ENCODE results near the gene SPEM1. TPM values are rescaled to one million over a fixed set of nuclear protein-coding genes. Genes with fewer than 3 reads are reported as not detected.
"Not testable (repeated sequence)": the region's sequence is repeated elsewhere in the genome, so short reads cannot be mapped to it uniquely, and the experiment has no call there.

SPEM1 gene
- total RNA-seq, 2 donors from 2014 or later = not detected

DNA sequence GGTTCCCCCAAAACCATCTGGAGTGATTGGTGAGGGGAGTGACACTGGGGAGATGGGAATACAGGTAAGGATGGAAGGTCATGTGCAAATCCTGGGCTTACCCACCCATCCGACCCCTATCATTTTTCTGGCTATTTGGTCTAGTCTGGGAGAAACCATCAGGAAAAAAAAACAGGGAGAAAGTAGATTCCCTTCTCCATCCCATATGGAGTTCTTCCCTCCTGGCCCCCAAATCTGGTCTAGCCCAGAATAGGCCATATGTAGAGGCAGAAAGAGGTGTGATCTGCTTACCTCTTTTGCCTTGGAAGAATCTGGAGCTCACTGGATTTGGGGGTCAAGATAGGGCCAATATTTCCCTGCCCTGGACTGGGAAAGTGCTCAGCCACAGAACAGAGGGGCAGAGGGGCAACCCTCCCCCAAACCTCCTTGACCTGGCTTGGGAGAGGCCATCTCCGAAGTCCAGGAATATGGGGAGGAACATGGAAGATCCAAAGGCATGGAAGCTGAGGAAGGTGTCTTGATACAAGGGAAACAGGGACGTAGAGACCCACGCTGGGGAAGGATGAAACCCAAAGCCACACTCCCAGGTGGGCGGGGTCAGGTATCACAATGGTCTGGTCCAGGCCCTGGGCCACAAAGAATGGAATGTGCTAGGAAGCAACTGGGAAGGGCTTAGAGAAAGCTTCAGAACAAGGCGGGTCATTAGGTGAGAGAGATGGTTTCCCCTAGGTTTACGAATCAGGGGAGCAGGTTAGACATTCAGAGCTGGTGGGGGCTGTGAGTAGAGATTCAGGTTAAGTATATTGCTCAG, 40.9 kb downstream of the SPEM1 start:
- ATAC-seq (no peak), DNase-seq (no peak)
- intact Hi-C loops (cut with DNase I, micrococcal nuclease) = no loop called here

DNA sequence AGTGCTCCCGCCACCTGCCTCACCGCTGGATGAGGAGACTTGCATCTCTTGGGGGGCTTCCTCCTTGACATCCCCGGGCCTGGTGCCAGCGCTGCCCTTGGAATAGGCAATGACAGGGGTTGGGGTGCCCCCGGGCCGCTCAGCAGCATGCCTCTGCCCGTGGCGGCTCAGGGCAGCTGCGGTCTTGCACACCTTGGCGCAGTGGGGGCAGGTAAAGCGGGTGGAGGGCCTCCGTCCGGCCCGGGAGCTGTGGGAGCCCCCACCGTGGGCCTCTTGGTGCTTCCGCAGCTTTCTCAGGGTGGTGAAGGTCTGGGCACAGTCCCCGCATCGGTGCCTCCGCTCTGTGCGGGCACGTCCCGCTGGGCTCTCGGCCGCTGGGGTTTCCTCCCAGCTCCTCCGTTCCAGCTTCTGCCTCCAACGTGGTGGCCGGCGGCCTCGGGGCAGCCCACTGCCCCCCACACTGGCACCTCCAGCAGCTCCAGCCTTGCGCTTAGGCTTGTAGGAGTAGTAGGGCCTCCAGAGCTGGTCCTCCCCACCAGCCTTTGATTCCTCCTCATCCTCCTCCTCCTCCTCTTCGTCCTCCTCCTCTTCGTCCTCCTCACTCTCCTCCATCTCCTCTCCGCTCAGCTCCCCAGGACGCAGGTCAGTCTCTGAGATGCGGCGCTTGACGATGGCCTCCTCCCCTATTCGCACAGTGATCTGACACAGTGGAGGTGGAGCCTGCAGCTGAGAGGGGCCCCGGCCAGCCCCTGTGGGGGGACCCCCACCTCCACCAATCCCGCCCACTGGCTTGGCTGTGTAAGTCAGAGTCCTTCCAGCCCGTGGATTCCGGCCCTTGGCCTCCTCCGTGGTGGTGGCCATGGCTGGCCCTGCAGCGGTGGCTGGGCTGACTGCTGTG, 42.6 kb downstream of the SPEM1 start:
- peak; percentile 7 for ATAC-seq
- intact Hi-C loops (cut with DNase I, micrococcal nuclease) = no loop called here
- no peak for DNase-seq

DNA sequence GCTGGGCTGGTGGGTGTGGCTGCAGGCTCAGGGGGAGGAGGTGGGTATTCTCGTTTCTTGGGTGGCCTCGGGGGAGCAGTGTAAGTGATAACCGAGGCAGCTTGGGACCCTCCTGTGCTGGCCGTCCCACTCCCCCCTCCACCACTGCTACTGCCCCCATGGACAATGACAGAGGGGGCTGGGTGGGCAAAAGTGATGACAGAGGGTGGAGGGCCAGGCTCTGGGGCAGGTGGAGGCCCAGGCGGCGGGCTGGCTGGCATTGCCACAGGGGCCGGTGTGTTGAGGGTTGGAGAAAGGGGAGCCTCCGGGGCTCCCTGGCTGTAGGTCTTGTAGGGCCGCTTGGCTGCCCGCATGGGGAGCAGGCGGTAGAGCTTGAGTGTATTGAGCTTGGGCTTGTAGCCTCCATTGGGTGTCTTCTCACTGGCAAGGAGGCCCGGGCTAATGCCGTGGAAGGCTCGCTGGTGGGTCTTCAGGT, 43.3 kb downstream of the SPEM1 start:
- DNase-seq (no peak), ATAC-seq (peak; percentile 6)
- intact Hi-C loops (cut with DNase I, micrococcal nuclease) = no loop called here

GRCh38 chr17:7464081-7464480, 44.0 kb downstream of the SPEM1 start:
- no peak for DNase-seq
- intact Hi-C loops (cut with DNase I, micrococcal nuclease) = no loop called here
- no peak for ATAC-seq

- DNase-seq (no peak), ATAC-seq (no peak)
- intact Hi-C loops (cut with DNase I, micrococcal nuclease) = no loop called here
These were observed 45.6 kb downstream of the SPEM1 start for GRCh38 chr17:7465597-7466275.

- no peak for ATAC-seq
- intact Hi-C loops (cut with DNase I, micrococcal nuclease) = no loop called here
- DNase-seq = no peak
These were observed 46.2 kb downstream of the SPEM1 start for GRCh38 chr17:7466318-7466638.

GRCh38 chr17:7466639-7467341, 46.7 kb downstream of the SPEM1 start:
- ATAC-seq (no peak), DNase-seq (no peak)
- intact Hi-C loops (cut with DNase I, micrococcal nuclease) = no loop called here

- intact Hi-C loops (cut with DNase I, micrococcal nuclease) = no loop called here
- no peak for DNase-seq
- no peak for ATAC-seq
These were observed 47.4 kb downstream of the SPEM1 start for GRCh38 chr17:7467498-7467897.

- no peak for DNase-seq
- no peak for ATAC-seq
- intact Hi-C loops (cut with DNase I, micrococcal nuclease) = no loop called here
These were observed 48.2 kb downstream of the SPEM1 start for GRCh38 chr17:7468290-7468689.

- DNase-seq (no peak), ATAC-seq (no peak)
- intact Hi-C loops (cut with DNase I, micrococcal nuclease) = no loop called here
These were observed 48.8 kb downstream of the SPEM1 start for GRCh38 chr17:7468804-7469389.

DNA sequence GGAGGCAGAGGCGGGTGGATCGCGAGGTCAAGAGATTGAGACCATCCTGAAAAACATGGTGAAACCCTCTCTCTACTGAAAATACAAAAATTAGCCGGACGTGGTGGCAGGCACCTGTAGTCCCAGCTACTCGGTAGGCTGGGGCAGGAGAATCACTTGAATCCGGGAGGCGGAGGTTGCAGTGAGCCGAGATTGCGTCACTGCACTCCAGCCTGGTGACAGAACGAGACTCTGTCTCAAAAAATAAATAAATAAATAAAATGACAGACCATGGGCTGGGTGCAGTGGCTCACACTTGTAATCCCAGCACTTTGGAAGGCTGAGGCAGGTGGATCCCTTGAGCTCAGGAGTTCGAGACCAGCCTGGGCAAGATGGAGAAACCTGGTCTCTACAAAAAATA, 49.7 kb downstream of the SPEM1 start:
- DNase-seq; intact Hi-C loops (cut with DNase I, micrococcal nuclease); ATAC-seq: not testable (repeated sequence)

DNA sequence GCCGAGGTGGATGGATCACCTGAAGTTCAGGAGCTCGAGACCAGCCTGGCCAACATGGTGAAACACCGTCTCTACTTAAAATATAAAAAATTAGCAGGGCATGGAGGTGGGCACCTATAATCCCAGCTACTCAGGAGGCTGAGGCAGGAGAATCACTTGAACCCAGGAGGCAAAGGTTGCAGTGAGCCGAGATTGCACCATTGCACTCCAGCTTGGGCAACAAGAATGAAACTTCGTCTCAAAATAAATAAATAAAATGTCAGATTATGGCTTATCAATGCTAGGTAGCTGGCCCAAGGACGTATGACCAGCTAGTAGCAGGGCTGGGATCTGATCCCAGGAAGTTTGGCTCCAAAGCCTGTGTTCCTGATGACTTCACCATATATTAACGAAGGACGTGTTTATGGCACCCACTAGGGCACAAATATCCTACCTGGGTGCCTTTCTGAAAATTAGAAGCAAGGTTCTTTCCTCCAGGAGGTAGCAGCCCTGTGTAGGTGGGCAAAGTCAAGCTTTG, 50.4 kb downstream of the SPEM1 start:
- intact Hi-C loops (cut with DNase I, micrococcal nuclease); DNase-seq; ATAC-seq: not testable (repeated sequence)

Other genes with a start within 250 kb of the SPEM1 start
- gene ASGR1, start 241.0 kb upstream of the SPEM1 start, total RNA-seq = under 1 TPM; 0.37 to 0.42 TPM
- 1 to 10 TPM; 4.0 to 7.3 TPM for gene DLG4, start 200.5 kb upstream of the SPEM1 start, total RNA-seq
- gene ACADVL, start 200.4 kb upstream of the SPEM1 start, total RNA-seq = 1,000 to 10,000 TPM in 1 of 2 donors, 100 to 1,000 TPM in 1; 784 to 1,134 TPM
- 10 to 100 TPM; 30.9 to 34.9 TPM for gene DVL2, start 185.8 kb upstream of the SPEM1 start, total RNA-seq
- 10 to 100 TPM; 33.9 to 44.1 TPM for gene PHF23, start 180.9 kb upstream of the SPEM1 start, total RNA-seq
- 100 to 1,000 TPM; 431 to 505 TPM for gene GABARAP, start 177.9 kb upstream of the SPEM1 start, total RNA-seq
- gene CTDNEP1, start 168.6 kb upstream of the SPEM1 start, total RNA-seq = 100 to 1,000 TPM; 108 to 117 TPM
- gene ELP5, start 168.1 kb upstream of the SPEM1 start, total RNA-seq = 10 to 100 TPM; 42.4 to 55.4 TPM
- 1,000 to 10,000 TPM in 1 of 2 donors, 100 to 1,000 TPM in 1; 997 to 1,004 TPM for gene CLDN7, start 157.8 kb upstream of the SPEM1 start, total RNA-seq
- 1 to 10 TPM; 1.4 to 9.7 TPM for gene SLC2A4, start 138.6 kb upstream of the SPEM1 start, total RNA-seq
- 10 to 100 TPM; 19.7 to 23.6 TPM for gene YBX2, start 125.7 kb upstream of the SPEM1 start, total RNA-seq
- gene EIF5A, start 112.7 kb upstream of the SPEM1 start, total RNA-seq = 100 to 1,000 TPM; 330 to 413 TPM
- gene GPS2, start 105.0 kb upstream of the SPEM1 start, total RNA-seq = 10 to 100 TPM; 71.2 to 72.4 TPM
- gene NEURL4, start 91.0 kb upstream of the SPEM1 start, total RNA-seq = 10 to 100 TPM; 32.7 to 44.5 TPM
- gene ACAP1, start 83.8 kb upstream of the SPEM1 start, total RNA-seq = 1 to 10 TPM; 4.1 to 9.0 TPM
- gene KCTD11, start 68.2 kb upstream of the SPEM1 start, total RNA-seq = 10 to 100 TPM in 1 of 2 donors, 1 to 10 TPM in 1; 9.4 to 10.1 TPM
- gene TMEM95, start 65.2 kb upstream of the SPEM1 start, total RNA-seq = not detected
- 10 to 100 TPM; 22.2 to 24.9 TPM for gene TNK1, start 39.2 kb upstream of the SPEM1 start, total RNA-seq
- 10 to 100 TPM in 1 of 2 donors, 1 to 10 TPM in 1; 8.9 to 10.2 TPM for gene PLSCR3, start 25.8 kb upstream of the SPEM1 start, total RNA-seq
- 10 to 100 TPM; 70.8 to 81.0 TPM for gene TMEM256, start 16.2 kb upstream of the SPEM1 start, total RNA-seq
- 1 to 10 TPM; 2.7 to 6.6 TPM for gene NLGN2, start 12.5 kb upstream of the SPEM1 start, total RNA-seq
- not detected for gene SPEM2, start 5.3 kb downstream of the SPEM1 start, total RNA-seq
- not detected for gene SPEM3, start 8.5 kb downstream of the SPEM1 start, total RNA-seq
- gene TMEM102, start 15.1 kb downstream of the SPEM1 start, total RNA-seq = 10 to 100 TPM; 19.3 to 20.5 TPM
- 1 to 10 TPM; 1.2 to 2.3 TPM for gene FGF11, start 19.2 kb downstream of the SPEM1 start, total RNA-seq
- gene CHRNB1, start 24.7 kb downstream of the SPEM1 start, total RNA-seq = 10 to 100 TPM in 1 of 2 donors, 1 to 10 TPM in 1; 9.6 to 10.7 TPM
- 10 to 100 TPM; 17.5 to 25.0 TPM for gene ZBTB4, start 59.3 kb downstream of the SPEM1 start, total RNA-seq
- gene SLC35G6, start 61.1 kb downstream of the SPEM1 start, total RNA-seq = not detected
- 10 to 100 TPM; 83.8 to 100.0 TPM for gene POLR2A, start 64.0 kb downstream of the SPEM1 start, total RNA-seq
- gene TNFSF12, start 128.7 kb downstream of the SPEM1 start, total RNA-seq = 10 to 100 TPM in 1 of 2 donors, 1 to 10 TPM in 1; 9.8 to 17.3 TPM
- gene TNFSF13, start 138.4 kb downstream of the SPEM1 start, total RNA-seq = 100 to 1,000 TPM in 1 of 2 donors, 10 to 100 TPM in 1; 77.2 to 121 TPM
- 10 to 100 TPM; 30.9 to 34.1 TPM for gene SENP3, start 141.6 kb downstream of the SPEM1 start, total RNA-seq
- 10 to 100 TPM; 35.0 to 74.0 TPM for gene CD68, start 159.3 kb downstream of the SPEM1 start, total RNA-seq
- gene MPDU1, start 163.5 kb downstream of the SPEM1 start, total RNA-seq = 10 to 100 TPM; 79.2 to 89.6 TPM
- gene SOX15, start 169.8 kb downstream of the SPEM1 start, total RNA-seq = under 1 TPM; 0.58 to 0.84 TPM
- 10 to 100 TPM; 24.9 to 29.5 TPM for gene FXR2, start 194.6 kb downstream of the SPEM1 start, total RNA-seq
- gene SAT2, start 207.5 kb downstream of the SPEM1 start, total RNA-seq = 10 to 100 TPM; 60.8 to 78.3 TPM
- gene SHBG, start 209.8 kb downstream of the SPEM1 start, total RNA-seq = not detected
- 1 to 10 TPM in 1 of 2 donors, under 1 TPM in 1; 0.55 to 1.4 TPM for gene ATP1B2, start 230.6 kb downstream of the SPEM1 start, total RNA-seq